Measurements from ENCODE around the gene ANTXR2.

GRCh38 chr4:79913581-79913980, 159.4 kb downstream of the ANTXR2 start:
- TF ChIP-seq CTCF (IDR thresholded peaks at IDR 0.05) (no peak), POLR2A (IDR thresholded peaks at IDR 0.05) (no peak)

Data from lower leg skin (tissue), 3 donors.